Mesothelial cell of epicardium (in vitro differentiated cells): ENCODE data around the gene CLDN19. TPM values are rescaled to one million over a fixed set of nuclear protein-coding genes. Genes with fewer than 3 reads are reported as not detected.

Experiments
- DNase-seq, 2 experiments: peaks; one replicate each; pipeline ENCODE4 v3.0.0; 2021; ENCODE audit warnings: low spot score in 2 of 2; ENCODE audit not compliant: unreplicated experiment in 2 of 2
- H3K27ac Mint-ChIP-seq: 2 replicates; pipeline ENCODE4 v1.8.0; 2021; ENCODE audit warnings: mixed read lengths
- H3K27me3 Mint-ChIP-seq: 2 replicates; pipeline ENCODE4 v1.8.0; 2021; ENCODE audit warnings: low read depth, mixed read lengths
- H3K36me3 Mint-ChIP-seq: 2 replicates; pipeline ENCODE4 v1.8.0; 2021; ENCODE audit warnings: mixed read lengths
- H3K4me1 Mint-ChIP-seq: 2 replicates; pipeline ENCODE4 v1.8.0; 2021; ENCODE audit warnings: mixed read lengths
- H3K4me3 Mint-ChIP-seq: 2 replicates; pipeline ENCODE4 v1.8.0; 2021; ENCODE audit warnings: mild to moderate bottlenecking, moderate library complexity, mixed read lengths
- H3K9me3 Mint-ChIP-seq: 2 replicates; pipeline ENCODE4 v1.8.0; 2021; ENCODE audit warnings: mixed read lengths
- CTCF ChIP-seq: fragments of 200-600 bp; sonication (generic); IDR thresholded peaks from one replicate; pipeline ENCODE4 v1.5.0; 2021; ENCODE audit warnings: antibody characterized with exemption; ENCODE audit not compliant: unreplicated experiment
- total RNA-seq: library from RNA; stranded (reverse); gene quantifications from 3 replicates; pipeline ENCODE4 v1.2.1, GENCODE V29; 2021

Gene CLDN19
- total RNA-seq, 1 donor from 2014 or later, result 1.6 TPM

- H3K4me1 Mint-ChIP-seq, result peaks cover 17% of the 10 kb centered on the region
- H3K27me3 Mint-ChIP-seq, result no peaks in the 10 kb centered on the region
- no peak overlapping the region for H3K4me3 Mint-ChIP-seq
- H3K9me3 Mint-ChIP-seq, result peaks cover 5% of the 10 kb centered on the region
- peaks cover 37% of the 10 kb centered on the region for H3K36me3 Mint-ChIP-seq
- TF ChIP-seq CTCF, result no peak
- no peak overlapping the region for H3K27ac Mint-ChIP-seq
- DNase-seq, result no peak
Observed at GRCh38 chr1:42745851-42746250, 5.8 kb upstream of the CLDN19 start.

GRCh38 chr1:42744148-42744413 lies 4.0 kb upstream of the CLDN19 start:
- no peak for DNase-seq
- no peaks in the 10 kb centered on the region for H3K27me3 Mint-ChIP-seq
- no peak overlapping the region for H3K27ac Mint-ChIP-seq
- H3K36me3 Mint-ChIP-seq, result peaks cover 24% of the 10 kb centered on the region
- TF ChIP-seq CTCF, result no peak
- peaks cover 31% of the 10 kb centered on the region for H3K4me1 Mint-ChIP-seq
- H3K4me3 Mint-ChIP-seq, result no peak overlapping the region
- H3K9me3 Mint-ChIP-seq, result no peaks in the 10 kb centered on the region

- H3K36me3 Mint-ChIP-seq, result peaks cover 19% of the 10 kb centered on the region
- DNase-seq, result no peak
- no peaks in the 10 kb centered on the region for H3K27me3 Mint-ChIP-seq
- peak overlapping the region; percentile 27 for H3K27ac Mint-ChIP-seq
- H3K4me3 Mint-ChIP-seq, result no peak overlapping the region
- H3K9me3 Mint-ChIP-seq, result no peaks in the 10 kb centered on the region
- peaks cover 31% of the 10 kb centered on the region for H3K4me1 Mint-ChIP-seq
- no peak for TF ChIP-seq CTCF
Observed at GRCh38 chr1:42743317-42744147, 3.5 kb upstream of the CLDN19 start.

- no peak for DNase-seq
- H3K4me3 Mint-ChIP-seq, result no peak overlapping the region
- TF ChIP-seq CTCF, result no peak
- no peaks in the 10 kb centered on the region for H3K9me3 Mint-ChIP-seq
- peaks cover 12% of the 10 kb centered on the region for H3K36me3 Mint-ChIP-seq
- peaks cover 31% of the 10 kb centered on the region for H3K4me1 Mint-ChIP-seq
- no peaks in the 10 kb centered on the region for H3K27me3 Mint-ChIP-seq
- peak overlapping the region; percentile 27 for H3K27ac Mint-ChIP-seq
Observed at GRCh38 chr1:42742617-42743316, 2.7 kb upstream of the CLDN19 start.

GRCh38 chr1:42742141-42742540 lies 2.1 kb upstream of the CLDN19 start:
- Mint-ChIP-seq H3K4me3 (no peak overlapping the region), H3K36me3 (peaks cover 10% of the 10 kb centered on the region), H3K27ac (peak overlapping the region; percentile 27), H3K27me3 (no peaks in the 10 kb centered on the region), H3K9me3 (no peaks in the 10 kb centered on the region), H3K4me1 (peaks cover 31% of the 10 kb centered on the region)
- no peak for TF ChIP-seq CTCF
- no peak for DNase-seq
